Breast epithelium (tissue), 3 donors: Measurements from ENCODE around the gene SRPK1.

Source experiments
- CTCF ChIP-seq, 3 donors: fragments of 450-650 bp; IDR thresholded peaks; one replicate each; pipeline ENCODE4 v1.5.1; 2016 to 2017; ENCODE audit warnings: antibody characterized with exemption in 3 of 3, mild to moderate bottlenecking in 3 of 3, moderate library complexity in 3 of 3
- POLR2AphosphoS5 ChIP-seq, 3 donors: sonication (generic); formaldehyde crosslinking; IDR thresholded peaks; one replicate each; pipeline ENCODE4 v1.6.1; 2017; ENCODE audit warnings: antibody characterized with exemption in 3 of 3

DNA sequence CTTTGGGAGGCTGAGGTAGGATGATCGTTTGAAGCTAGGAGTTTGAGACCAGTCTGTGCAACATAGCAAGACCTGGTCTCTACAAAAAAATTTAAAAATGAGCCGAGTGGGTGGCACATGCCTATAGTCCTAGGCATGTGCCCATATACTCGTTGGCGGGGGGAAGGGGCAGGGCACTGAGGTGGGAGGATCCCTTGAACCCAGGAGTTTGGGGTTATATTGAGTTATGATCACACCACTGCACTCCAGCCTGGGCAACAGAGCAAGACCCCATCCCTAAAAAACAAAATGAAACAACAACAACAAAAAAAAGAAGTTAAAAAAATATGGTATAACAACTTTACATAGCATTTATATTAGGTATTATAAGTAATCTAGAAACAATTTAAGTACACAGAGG, 67.9 kb downstream of the SRPK1 start:
- TF ChIP-seq POLR2AphosphoS5 (IDR thresholded peaks at IDR 0.05), result no peak
- TF ChIP-seq CTCF (IDR thresholded peaks at IDR 0.05), result no peak
